HG03139 (cell line): ENCODE measurements around the gene KBTBD6.
A peak's percentile ranks its signal among the peaks of the same experiment; 100 is the strongest.
"Not testable (repeated sequence)": the region's sequence is repeated elsewhere in the genome, so short reads cannot be mapped to it uniquely, and the experiment has no call there.

Experiments used
- ATAC-seq: cut with Tn5 transposase; IDR thresholded peaks from one replicate; pipeline ENCODE4 v1.9.1; 2021; ENCODE audit not compliant: unreplicated experiment

The KBTBD6 gene

DNA sequence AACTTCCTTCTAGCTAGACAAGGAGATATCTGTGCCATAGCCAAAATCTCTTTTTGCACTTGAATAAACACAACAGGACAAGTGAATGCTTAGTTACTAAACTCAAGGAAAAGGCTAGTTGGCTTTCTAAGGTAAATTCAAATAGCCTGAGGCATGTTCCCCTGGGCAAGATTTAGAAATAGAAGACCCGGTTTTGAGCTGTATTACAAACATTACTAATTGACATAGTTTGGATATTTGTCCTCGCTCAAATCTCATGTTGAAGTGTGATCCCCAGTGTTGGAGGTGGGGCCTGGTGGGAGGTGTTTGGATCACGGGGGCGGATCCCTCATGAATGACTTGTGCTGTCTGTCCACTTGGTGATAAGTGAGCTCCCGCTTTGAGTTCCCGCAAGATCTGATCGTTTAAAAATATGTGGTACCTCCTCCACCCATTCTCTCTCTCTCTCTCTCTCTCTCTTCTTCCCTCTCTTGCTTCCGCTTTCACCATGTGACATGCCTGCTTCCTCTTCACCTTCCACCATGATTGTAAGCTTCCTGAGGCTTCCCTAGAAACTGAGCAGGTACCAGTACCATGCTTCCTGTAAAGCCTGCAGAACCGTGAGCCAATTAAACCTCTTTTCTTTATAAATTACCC, 3.9 kb upstream of the KBTBD6 start:
- no peak for ATAC-seq

DNA sequence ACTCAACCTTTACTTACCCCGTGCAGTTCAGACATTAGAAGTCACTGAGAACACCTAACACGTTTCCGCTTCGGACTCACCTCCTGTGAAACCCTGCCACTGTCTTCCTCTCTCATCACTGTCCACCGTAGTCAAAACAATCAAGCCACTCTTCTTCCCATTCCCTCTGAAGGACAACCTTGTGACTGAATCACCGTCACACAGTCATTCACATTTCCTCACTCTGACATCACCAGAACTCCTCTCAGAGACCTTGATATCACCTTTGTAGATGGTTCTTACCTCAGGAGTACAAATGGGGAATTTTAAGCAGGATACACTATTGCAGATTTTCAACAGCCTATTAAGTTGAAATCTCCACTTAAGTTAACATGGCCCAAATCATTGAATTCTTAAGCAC, 1.3 kb upstream of the KBTBD6 start:
- no peak for ATAC-seq

DNA sequence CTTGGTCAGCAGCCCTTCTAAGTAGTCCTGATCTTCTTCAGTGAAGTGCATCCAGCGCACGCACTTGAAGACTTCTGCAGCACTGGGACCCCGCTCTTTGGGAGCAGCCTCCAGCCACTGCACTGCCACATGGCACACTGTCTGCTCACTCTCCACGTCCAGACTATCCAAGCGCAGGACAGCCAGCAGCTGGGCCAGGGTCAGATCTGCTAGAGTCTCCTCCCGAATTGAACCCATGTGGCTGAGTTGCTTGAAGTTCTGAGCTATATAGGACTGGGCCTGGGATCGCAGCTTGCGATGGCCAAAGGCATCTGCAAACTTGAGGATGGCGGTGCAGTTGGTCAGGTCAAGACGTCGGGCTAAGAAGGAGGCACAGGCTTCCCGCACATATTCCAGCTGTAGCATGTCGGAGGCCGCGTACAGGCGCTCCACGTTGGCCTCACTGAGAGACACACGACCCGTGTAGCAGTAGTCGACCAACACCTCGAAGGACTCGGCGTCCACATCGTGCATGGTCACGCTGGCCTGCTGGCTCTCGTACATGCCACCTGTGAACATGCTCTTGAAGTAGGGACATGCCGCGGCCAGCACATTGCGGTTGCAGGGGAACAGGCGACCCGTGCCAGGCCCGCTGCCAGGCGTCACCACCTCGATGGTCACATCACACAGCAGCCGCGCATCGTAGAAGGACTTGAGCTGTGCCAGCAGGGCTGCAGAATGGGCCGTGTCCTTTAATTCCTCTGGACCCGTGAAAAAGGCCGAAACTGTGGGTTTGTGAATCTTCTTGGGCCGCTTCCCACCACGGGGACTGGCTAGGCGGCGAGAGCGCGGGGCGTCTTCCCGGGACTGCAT, 716 bp downstream of the KBTBD6 start:
- peak; percentile 24 for ATAC-seq

DNA sequence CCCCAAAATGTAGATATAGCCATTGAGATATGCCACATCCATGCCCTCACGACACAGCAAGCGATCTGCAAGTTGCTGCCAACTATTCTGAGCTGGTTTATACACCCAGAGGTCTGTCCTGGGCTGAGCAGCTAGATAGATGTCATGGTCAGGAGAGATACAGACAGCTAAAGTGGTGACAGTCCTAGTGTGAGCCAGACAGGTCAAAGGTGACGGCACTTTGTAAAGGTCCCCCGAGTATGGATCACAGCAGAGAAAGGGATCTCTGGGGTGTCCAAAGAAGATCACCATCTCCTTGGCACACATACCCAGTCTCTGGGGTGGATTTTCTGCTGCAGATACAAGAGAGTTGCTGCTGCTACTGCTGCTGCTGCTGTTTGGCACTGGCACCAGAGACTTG, 1.4 kb downstream of the KBTBD6 start:
- not testable (repeated sequence) for ATAC-seq

DNA sequence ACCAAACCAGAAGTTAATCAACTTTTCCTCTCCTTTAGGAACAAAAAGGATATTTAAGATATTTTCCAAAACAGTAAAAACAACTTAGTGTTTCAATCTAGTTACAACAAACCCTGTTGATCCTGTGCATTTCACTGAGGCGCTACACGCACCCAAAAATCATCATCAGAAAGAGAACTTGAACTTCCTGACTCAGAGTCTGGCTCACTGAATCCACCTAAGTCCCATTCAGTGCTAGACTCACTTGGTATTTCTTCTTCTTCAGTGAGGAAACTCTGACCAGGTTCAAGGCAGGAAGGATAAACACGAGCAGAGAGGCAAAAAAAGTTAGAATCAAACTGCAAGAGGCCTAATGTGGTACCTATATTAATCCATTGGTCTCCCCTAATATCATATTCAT, 2.2 kb downstream of the KBTBD6 start:
- ATAC-seq: no peak

DNA sequence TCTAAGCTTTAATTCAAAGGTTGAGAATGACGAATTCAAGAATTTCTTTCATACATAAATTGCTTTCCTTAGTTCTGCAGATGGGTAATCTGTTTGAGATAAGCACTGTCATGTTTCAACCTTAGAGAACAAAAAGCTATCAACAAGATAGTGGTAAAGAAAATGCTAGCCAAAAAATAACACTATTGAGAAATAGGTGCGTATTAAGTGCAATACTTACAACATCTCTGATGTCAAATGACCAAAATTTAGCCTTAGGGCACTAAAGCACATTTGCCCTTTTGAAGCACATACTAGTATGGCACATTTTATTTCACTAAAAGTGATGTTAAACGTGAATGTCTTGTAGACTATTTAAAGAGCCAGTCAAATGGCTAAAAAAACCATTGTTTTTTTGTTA, 4.9 kb downstream of the KBTBD6 start:
- no peak for ATAC-seq

DNA sequence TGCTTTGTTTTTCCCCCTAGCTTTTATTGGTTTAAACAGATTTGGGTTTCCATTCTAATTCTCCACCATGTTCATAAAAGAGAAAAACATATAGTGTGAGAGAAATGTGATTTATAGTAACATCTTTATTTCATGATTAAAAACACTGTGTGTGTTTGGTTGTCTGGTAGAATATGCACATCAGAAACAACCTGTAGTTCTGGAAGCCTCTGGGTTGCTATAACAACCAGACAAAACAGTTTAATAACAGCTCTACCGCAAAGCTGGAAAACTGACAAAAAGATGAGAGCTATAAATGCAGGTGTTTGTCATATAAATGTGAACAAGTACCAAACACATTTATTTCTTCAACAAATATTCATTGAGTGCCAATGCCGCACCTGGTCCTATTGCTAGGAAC, 9.8 kb downstream of the KBTBD6 start:
- no peak for ATAC-seq

DNA sequence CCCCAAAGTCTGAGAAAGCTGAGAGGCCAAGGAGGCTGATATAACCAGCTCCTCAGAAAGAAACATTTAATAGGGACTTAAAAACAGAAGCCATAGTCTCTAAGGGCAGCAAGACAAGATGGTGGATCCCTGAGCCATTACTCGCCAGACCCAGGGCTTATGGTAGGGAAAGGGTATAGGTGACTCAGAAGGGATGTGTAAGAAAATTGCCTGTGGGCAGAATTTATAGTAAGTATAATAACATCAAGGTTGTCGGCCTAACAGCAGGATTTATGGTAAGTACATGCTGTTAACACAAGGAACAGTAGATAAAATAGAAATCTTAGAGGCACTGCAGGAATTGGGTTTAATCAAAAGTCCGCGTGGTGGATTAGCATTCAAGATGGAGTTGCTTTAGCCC, 14.7 kb downstream of the KBTBD6 start:
- ATAC-seq: no peak

DNA sequence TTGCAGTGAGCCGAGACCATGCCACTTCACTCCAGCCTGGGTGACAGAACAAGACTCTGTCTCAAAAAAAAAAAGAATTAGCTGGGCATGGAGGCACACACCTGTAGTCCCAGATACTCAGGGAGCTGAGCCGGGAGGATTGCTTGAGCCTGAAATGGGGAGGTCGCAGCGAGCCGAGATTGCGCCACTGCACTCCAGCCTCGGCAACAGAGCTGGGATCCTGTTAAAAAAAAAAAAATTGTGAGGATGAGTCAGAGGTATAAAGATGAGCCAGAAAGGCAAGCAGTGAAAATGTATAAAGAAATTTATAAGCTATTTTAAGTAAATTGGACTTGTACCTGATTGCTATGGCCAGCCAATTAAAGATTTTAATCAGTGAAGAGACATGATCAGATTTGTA, 21.1 kb downstream of the KBTBD6 start:
- ATAC-seq: no peak

DNA sequence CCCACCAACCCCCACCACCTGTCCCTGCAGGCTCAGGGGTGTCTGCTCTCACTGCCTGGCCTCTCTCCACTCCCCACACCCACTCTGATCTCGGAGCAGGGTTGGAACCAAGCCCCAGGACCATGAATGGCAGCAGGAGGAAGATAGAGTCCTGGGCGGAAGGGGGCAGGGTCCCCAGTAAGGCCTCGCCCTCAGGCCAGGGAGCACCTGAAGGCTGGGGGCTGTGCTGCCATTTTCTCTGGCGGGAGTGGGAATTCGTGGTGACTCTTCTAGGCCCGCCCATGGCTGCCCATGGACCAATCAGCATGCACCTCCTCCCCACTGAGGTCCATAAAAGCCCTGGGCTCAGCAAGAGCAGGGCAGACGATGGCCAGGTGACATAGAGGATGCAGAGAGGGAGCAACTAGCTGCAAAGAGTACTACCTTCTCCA, 25.0 kb downstream of the KBTBD6 start:
- ATAC-seq: no peak

DNA sequence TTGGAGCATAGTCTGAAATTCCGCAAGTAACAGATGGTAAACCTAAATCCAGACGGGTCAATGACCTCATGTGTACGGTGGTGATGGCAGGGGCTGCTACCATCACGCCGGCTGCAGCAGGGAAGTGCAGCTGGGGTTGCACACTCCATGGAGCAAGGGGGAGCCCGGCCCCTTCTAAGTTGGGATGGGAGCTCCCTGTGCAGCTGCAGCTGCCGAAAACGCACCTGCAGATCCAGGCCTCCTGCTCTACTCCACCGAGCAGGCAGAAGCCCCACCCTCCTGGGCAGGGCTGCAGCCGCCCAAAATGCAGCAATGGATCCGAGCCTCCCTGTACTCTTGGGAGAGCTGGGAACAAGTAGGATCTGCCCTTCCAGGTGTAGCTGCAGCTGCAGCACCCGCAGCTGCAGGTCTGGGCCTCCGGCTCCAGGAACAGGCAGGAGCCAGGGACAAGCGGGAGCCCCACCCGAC, 25.5 kb downstream of the KBTBD6 start:
- ATAC-seq: no peak

DNA sequence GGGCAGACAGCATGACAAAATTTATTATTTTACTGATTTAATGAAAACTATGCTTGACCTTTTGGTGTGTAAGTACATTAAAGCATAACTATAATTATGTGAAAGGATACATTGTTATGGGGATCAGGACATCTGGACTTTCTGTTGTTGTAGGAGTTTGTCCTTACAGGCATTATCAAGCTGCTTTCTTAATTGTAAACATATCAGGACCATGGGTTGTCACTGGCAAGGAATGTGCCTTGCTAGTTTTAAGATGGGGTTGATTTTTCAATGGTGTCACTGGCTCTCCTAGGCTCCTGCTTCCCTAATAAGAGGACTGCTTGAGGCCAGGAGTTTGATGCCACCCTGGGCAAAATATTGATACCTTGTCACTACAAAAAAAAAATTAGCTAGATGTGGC, 32.6 kb downstream of the KBTBD6 start:
- no peak for ATAC-seq

DNA sequence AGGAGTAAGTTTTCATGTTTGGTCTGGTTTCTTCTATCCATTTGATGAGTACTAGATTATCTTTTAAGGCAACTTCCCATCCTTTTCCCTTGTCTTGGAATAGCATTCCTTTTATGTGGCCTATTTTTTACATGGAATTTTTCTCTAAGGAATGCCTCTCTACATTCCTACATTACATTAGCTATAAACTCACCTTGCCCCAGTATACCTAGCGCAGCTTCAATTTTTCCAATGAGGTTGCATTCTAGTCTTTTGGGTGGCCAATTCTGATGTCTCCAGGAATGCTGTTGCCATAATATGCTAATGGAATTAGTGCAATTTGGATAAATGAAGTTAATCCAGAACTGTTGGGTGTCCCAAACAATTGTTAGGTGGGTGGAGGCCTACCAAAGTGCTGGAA, 33.8 kb downstream of the KBTBD6 start:
- ATAC-seq: no peak

DNA sequence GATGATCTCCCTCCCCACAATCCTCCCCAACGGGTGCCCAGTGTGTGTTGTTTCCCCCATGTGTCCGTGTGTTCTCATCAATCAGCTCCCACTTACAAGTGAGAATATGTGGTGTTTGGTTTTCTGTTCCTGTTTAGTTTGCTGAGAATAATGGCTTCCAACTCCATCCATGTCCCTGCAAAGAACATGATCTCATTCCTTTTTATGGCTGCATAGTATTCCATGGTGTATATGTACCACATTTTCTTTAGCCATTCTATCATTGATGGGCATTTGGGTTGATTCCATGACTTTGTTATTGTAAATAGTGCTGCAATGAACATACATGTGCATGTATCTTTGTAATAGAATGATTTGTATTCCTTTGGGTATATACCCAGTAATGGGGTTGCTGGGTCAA, 36.9 kb downstream of the KBTBD6 start:
- ATAC-seq: not testable (repeated sequence)

DNA sequence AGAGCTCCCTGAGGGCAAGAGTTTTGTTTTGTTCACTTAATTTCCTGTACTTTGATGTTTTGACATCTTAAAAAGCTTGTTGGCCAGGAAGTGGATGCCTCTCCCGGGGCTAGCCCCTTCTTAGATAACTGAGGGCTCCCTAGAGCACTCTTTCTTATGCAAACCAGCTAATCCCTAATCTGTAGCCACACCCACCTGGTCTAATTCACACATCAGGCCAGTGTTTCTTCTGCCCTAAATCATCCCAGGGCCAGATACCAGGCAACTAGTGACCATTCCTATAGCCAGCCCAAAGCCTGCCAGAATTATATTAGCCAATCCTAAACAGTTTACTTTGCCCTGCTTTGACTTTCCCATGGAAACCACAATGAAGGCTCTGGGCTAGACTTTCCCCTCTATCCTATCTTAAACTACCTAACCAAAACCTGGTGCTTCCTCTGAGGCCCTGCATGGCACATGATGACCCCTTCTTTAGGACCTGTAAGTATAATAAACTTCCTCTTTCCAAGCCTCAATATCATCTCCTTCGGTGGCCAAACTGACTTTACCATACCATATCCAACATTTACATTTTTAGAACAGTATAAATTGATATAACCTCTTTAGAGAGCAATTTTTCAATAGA, 46.5 kb downstream of the KBTBD6 start:
- ATAC-seq: no peak

DNA sequence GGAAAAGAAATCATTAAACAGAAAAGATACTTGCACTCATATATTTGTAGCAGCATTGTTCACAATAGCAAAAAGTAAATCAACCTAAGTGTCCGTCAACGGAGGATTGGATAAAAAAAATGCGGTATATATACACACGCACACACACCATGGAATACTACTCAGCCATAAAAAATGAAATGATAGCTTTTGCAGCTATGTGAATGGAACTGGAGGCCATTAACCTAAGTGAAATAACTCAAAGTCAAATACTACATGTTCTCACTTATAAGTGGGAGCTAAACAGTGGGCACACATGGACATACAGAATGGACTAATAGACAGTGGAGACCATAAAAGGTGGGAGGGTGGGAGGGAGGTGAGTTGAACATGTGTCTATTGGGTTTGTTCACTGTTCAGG, 52.9 kb downstream of the KBTBD6 start:
- no peak for ATAC-seq
